Heart left ventricle (tissue), 16 donors: ENCODE results near the gene EIF2AK3. TPM values are rescaled to one million over a fixed set of nuclear protein-coding genes. Genes with fewer than 3 reads are reported as not detected.

Experiments used
- ATAC-seq, 4 donors: fragments of 200-7000 bp; cut with Tn5 transposase; one replicate each; pipeline ENCODE4 v1.9.1; 2020 to 2022; ENCODE audit warnings: moderate library complexity in 4 of 4, mild to moderate bottlenecking in 3 of 4, moderate number of reproducible peaks in 1 of 4
- DNase-seq, 5 donors: peaks; one replicate each; pipeline ENCODE4 v3.0.0-alpha.2; 2020
- H3K27ac ChIP-seq, 12 donors: fragments of 200-600 bp; sonication (generic) in 4 of 12; one replicate each; pipeline versions ENCODE4 v1.5.0 to v1.8.0; 2016 to 2022; ENCODE audit warnings: mild to moderate bottlenecking in 2 of 12
- H3K27me3 ChIP-seq, 9 donors: fragments of 200-600 bp; sonication (generic) in 2 of 9; one replicate each; pipeline versions ENCODE4 v1.5.1 to v1.8.0; 2016 to 2022; ENCODE audit warnings: mild to moderate bottlenecking in 3 of 9
- H3K36me3 ChIP-seq, 9 donors: fragments of 200-600 bp; sonication (generic) in 2 of 9; one replicate each; pipeline versions ENCODE4 v1.5.0 to v1.8.0; 2018 to 2022; ENCODE audit warnings: mild to moderate bottlenecking in 2 of 9
- H3K4me1 ChIP-seq, 12 donors: fragments of 200-600 bp; sonication (generic) in 4 of 12; one replicate each; pipeline versions ENCODE4 v1.5.0 to v1.8.0; 2016 to 2022; ENCODE audit warnings: mild to moderate bottlenecking in 3 of 12
- H3K4me3 ChIP-seq, 12 donors: fragments of 200-600 bp; sonication (generic) in 4 of 12; one replicate each; pipeline versions ENCODE4 v1.5.0 to v1.8.0; 2017 to 2022; ENCODE audit warnings: mild to moderate bottlenecking in 9 of 12, moderate library complexity in 4 of 12
- H3K9me3 ChIP-seq, 12 donors: fragments of 200-600 bp; sonication (generic) in 4 of 12; one replicate each; pipeline versions ENCODE4 v1.5.0 to v1.8.0; 2016 to 2022; ENCODE audit warnings: mild to moderate bottlenecking in 1 of 12
- CTCF ChIP-seq, 12 donors: fragments of 200-600 bp; sonication (generic) in 4 of 12; IDR thresholded peaks; one replicate each; pipeline versions ENCODE4 v1.5.0 to v1.8.0; 2018 to 2022; ENCODE audit warnings: antibody characterized with exemption in 12 of 12, mild to moderate bottlenecking in 5 of 12
- POLR2A ChIP-seq, 2 donors: fragments of 450-650 bp; IDR thresholded peaks; one replicate each; pipeline ENCODE4 v1.6.1; 2017; ENCODE audit warnings: antibody characterized with exemption in 2 of 2, mild to moderate bottlenecking in 2 of 2, moderate library complexity in 2 of 2
- WGBS, 4 donors: extraction: QIAGEN DNeasy Blood & Tissue Kit in 2 of 4; methylation state at CpG; one replicate each; pipeline versions ENCODE4 v1.1.5 to v1.1.7; 2013 to 2018; 5-methylcytosine and 5-hydroxymethylcytosine counted together
- intact Hi-C, 10 donors: fragments of 100-400 bp; cut with DNase I; formaldehyde crosslinking; loops; one replicate each; pipeline versions ENCODE4 v1.11.1 to v1.14.2; 2022
- polyA plus RNA-seq, 2 donors: library from polyadenylated mRNA; stranded (reverse); fragments of 200-250 nt; gene quantifications; one replicate each; pipeline ENCODE4 v1.2.3, GENCODE V29; 2013
- total RNA-seq, 9 donors: library from RNA; depleted of rRNA in 2 of 9; stranded (reverse); fragments of >200 nt in 2 of 9; fragmentation: NEBNext Ultra II Directional in 3 of 9; extraction: Animal tissue kit (Norgen Biotek cat#: 25700) in 3 of 9; gene quantifications; one replicate each; pipeline versions ENCODE4 v1.1.0 to v1.2.4, GENCODE V29; 2016 to 2023
- donor health status: ischemic (EF 13 %, LVEDD 7.1; RV severe dilation, severe dysfunction).
- donor health status: healthy with polysubstance abuse.
- donor health status: DM: no; HTN: yes; CAD: no.
- donor health status: DM: no; HTN: no; CAD: no.
- donor health status: ischemic (EF 25% LVEDD 6.9; RV normal size, moderate dysfunction).
- donor health status: ischemic (EF 25% LVEDD 5.7; RV mildly dilated, moderate dysfunction).
- donor health status: healthy.
- donor health status: DM: yes; HTN: yes; CAD: no.
- donor health status: ischemic (EF 35%, LVEDD 5.7; RV mildly dilated, moderate dysfunction).
- donor health status: nonischemic (EF 11% LVEDD 7.7; RV severe dilation, severe dysfunction).
- donor health status: DM: yes; HTN: yes; CAD: no.
- donor health status: PGD.
- donor health status: ischemic (EF 29% LVEDD 5.4; RV normal size, mild dysfunction).
- donor health status: nonischemic (EF 23%, LVEDD 6.1; RV moderate dilation, normal function).

EIF2AK3 gene
- total and polyA plus RNA-seq, 11 donors = 2.7 to 29.9 (median 10.9) TPM

- intact Hi-C loops = no loop called here
- peaks cover 0 to 4% (median 0%) of the 10 kb centered on the region in 9 donors for H3K27me3 ChIP-seq
- no peak for ATAC-seq
- no peak overlapping the region for H3K27ac ChIP-seq
- WGBS, 4 donors = 51 to 59% (median 52%) methylated on average over 6 of the region's 6 CpGs
- no peaks in the 10 kb centered on the region for H3K4me1 ChIP-seq
- DNase-seq = no peak
- no peaks in the 10 kb centered on the region for H3K36me3 ChIP-seq
- peaks cover 0 to 7% (median 0%) of the 10 kb centered on the region in 12 donors for H3K9me3 ChIP-seq
- TF ChIP-seq POLR2A (IDR thresholded peaks at IDR 0.05) (no peak), CTCF (IDR thresholded peaks at IDR 0.05) (no peak)
- no peak overlapping the region for H3K4me3 ChIP-seq
Measured at GRCh38 chr2:88537640-88538039, 89.6 kb downstream of the EIF2AK3 start.

DNA sequence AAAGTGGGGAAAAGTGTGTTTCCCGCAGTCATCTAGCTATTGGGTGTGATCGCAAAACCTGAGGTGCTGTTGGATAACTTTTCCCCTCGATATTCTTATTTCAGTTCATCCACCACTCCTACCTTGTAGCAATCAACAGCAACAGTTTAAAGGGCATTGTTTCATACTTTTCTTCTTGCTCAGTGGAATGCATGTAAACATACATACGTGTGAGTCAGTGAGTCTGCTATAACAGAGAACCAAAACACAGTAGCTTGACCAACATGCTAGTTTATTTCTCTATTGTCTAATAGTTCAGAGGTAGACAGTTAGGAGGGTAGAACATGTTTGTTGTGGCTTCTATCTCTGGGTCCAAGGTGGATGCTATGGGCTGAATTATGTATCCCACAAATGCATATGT lies 97.2 kb downstream of the EIF2AK3 start:
- H3K36me3 ChIP-seq = no peaks in the 10 kb centered on the region
- no peak overlapping the region for H3K27ac ChIP-seq
- intact Hi-C loops = no loop called here

DNA sequence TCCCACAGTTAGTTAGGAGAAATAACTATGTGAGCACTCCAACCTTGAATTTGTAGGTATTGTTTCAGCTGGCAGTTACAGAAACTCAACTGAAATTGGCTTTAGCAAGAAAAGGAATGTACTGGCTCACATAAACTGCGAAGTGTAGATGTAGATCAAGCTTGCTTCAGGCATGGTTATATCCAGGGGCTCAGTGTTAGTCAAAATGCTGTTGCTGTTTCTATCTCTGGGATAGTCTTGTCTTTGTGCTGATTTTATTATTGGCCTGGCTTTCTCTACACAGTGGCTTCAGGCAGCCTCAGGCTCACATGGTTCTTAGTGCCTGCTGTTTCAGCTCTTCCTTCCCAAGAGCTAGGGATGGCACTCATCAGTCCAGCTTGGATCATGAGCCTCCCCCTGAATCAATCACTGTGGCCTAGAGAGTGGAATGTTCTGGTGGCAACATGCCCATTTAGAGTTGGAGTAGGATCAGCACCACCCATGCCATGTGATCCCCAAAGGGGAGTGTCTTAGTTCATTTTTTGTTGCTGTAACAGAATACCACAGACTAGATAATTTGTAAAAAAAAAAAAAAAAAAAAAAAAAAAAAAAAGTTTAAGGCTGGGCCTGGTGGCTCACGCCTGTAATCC lies 105.7 kb downstream of the EIF2AK3 start:
- no peaks in the 10 kb centered on the region for H3K4me1 ChIP-seq

More for the DNA sequence above, 97.2 kb downstream of the EIF2AK3 start:
- Histone ChIP-seq H3K27me3 (peaks cover 0 to 2% (median 0%) of the 10 kb centered on the region in 9 donors), H3K4me1 (no peaks in the 10 kb centered on the region), H3K4me3 (no peak overlapping the region), H3K9me3 (no peaks in the 10 kb centered on the region)
- DNase-seq (no peak), ATAC-seq (no peak)
- TF ChIP-seq POLR2A (IDR thresholded peaks at IDR 0.05) = no peak
- no peak for TF ChIP-seq CTCF (IDR thresholded peaks at IDR 0.05)
- WGBS, 4 donors = 88 to 94% (median 92%) methylated on average over 4 of the region's 4 CpGs

DNA sequence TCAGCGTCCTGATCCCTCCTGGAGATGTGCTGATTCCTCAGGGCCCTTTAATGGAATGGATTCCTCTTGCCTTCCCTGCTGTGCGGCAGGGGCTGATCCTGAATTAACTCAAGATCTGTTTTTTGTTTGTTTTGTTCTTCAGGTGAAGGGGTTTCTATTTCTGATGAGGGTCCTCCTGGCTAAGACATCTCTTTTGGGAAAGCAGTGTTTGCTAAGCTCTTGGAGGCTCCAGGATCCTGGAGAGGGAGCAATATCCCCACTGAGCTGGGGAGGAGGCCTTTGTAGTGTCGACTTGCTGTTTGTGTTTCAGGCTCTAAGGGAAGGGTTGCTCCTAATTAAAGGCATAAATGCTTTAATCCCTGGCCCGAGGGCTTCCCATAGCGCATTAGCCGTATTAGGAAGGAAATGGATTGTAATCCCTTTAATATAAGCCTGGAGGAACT lies 109.5 kb downstream of the EIF2AK3 start:
- H3K36me3 ChIP-seq = no peaks in the 10 kb centered on the region
- intact Hi-C loops = no loop called here
- DNase-seq (no peak), ATAC-seq (no peak)
- H3K4me1 ChIP-seq = no peaks in the 10 kb centered on the region
- 38 to 55% (median 39%) methylated on average over 6 of the region's 6 CpGs for WGBS, 4 donors
- no peak overlapping the region for H3K4me3 ChIP-seq
- no peak overlapping the region for H3K27ac ChIP-seq
- peaks cover 0 to 12% (median 0%) of the 10 kb centered on the region in 9 donors for H3K27me3 ChIP-seq
- H3K9me3 ChIP-seq = peaks cover 0 to 10% (median 0%) of the 10 kb centered on the region in 12 donors
- TF ChIP-seq CTCF (IDR thresholded peaks at IDR 0.05) (no peak), POLR2A (IDR thresholded peaks at IDR 0.05) (no peak)

More for the DNA sequence above, 105.7 kb downstream of the EIF2AK3 start:
- Histone ChIP-seq H3K27me3 (peaks cover 0 to 16% (median 0%) of the 10 kb centered on the region in 9 donors), H3K4me3 (no peak overlapping the region), H3K36me3 (no peaks in the 10 kb centered on the region), H3K27ac (no peak overlapping the region), H3K9me3 (no peaks in the 10 kb centered on the region)
- no peak for DNase-seq
- ATAC-seq = no peak
- TF ChIP-seq POLR2A (IDR thresholded peaks at IDR 0.05) (no peak), CTCF (IDR thresholded peaks at IDR 0.05) (no peak)
- WGBS, 4 donors = 77 to 89% (median 83%) methylated on average over 2 of the region's 2 CpGs
- intact Hi-C loops = no loop called here

Other genes with a start within 250 kb of the EIF2AK3 start
- gene FOXI3, start 174.8 kb downstream of the EIF2AK3 start, total RNA-seq = not detected
- not detected for gene FOXI3, start 174.8 kb downstream of the EIF2AK3 start, polyA plus RNA-seq
- 10 to 100 TPM in 7 of 9 donors, 1 to 10 TPM in 2; 4.1 to 15.3 (median 12.6) TPM for gene RPIA, start 64.2 kb upstream of the EIF2AK3 start, total RNA-seq
- gene RPIA, start 64.2 kb upstream of the EIF2AK3 start, polyA plus RNA-seq = 10 to 100 TPM; 12.8 to 15.4 TPM